NCI-H524 treated with DMSO at 0.1 percent for 48 hours (cell line): ENCODE measurements around the gene CFAP70.

Experiments
- DNase-seq: peaks from one replicate; lab custom pipeline; 2025; lab: John Stamatoyannopoulos, UW

CFAP70 gene

GRCh38 chr10:73215749-73216148 is 142.9 kb downstream of the CFAP70 start:
- no peak for DNase-seq

GRCh38 chr10:73211106-73211811 is 147.4 kb downstream of the CFAP70 start:
- DNase-seq = no peak

- no peak for DNase-seq
These were observed 148.1 kb downstream of the CFAP70 start for GRCh38 chr10:73210395-73211105.

- no peak for DNase-seq
These were observed 149.0 kb downstream of the CFAP70 start for GRCh38 chr10:73209705-73210104.

GRCh38 chr10:73207883-73208282 is 150.8 kb downstream of the CFAP70 start:
- DNase-seq = no peak

GRCh38 chr10:73206385-73206784 is 152.3 kb downstream of the CFAP70 start:
- DNase-seq = no peak

- no peak for DNase-seq
These were observed 152.8 kb downstream of the CFAP70 start for GRCh38 chr10:73205890-73206289.

GRCh38 chr10:73205081-73205480 is 153.6 kb downstream of the CFAP70 start:
- DNase-seq = no peak
